ENCODE results near the gene KDR.

Gene KDR

GRCh38 chr4:55082756-55083155 is 42.6 kb downstream of the KDR start:
- TF ChIP-seq, protein P1, sequence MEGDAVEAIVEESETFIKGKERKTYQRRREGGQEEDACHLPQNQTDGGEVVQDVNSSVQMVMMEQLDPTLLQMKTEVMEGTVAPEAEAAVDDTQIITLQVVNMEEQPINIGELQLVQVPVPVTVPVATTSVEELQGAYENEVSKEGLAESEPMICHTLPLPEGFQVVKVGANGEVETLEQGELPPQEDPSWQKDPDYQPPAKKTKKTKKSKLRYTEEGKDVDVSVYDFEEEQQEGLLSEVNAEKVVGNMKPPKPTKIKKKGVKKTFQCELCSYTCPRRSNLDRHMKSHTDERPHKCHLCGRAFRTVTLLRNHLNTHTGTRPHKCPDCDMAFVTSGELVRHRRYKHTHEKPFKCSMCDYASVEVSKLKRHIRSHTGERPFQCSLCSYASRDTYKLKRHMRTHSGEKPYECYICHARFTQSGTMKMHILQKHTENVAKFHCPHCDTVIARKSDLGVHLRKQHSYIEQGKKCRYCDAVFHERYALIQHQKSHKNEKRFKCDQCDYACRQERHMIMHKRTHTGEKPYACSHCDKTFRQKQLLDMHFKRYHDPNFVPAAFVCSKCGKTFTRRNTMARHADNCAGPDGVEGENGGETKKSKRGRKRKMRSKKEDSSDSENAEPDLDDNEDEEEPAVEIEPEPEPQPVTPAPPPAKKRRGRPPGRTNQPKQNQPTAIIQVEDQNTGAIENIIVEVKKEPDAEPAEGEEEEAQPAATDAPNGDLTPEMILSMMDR (IDR thresholded peaks at IDR 0.05; ENCODE audit: low read depth, low read length, missing control alignments), result no peak
- no peak for DNase-seq (ENCODE audit: low read depth)
- no peak overlapping the region for H3K4me3 ChIP-seq (ENCODE audit: low read depth, low read length)

- no peak overlapping the region for H3K4me3 ChIP-seq (ENCODE audit: low read depth, low read length)
- TF ChIP-seq, protein P1 (IDR thresholded peaks at IDR 0.05; ENCODE audit: low read depth, low read length, missing control alignments), result no peak
- no peak for DNase-seq (ENCODE audit: low read depth)
Observed at GRCh38 chr4:55080174-55080865, 45.1 kb downstream of the KDR start.

DNA sequence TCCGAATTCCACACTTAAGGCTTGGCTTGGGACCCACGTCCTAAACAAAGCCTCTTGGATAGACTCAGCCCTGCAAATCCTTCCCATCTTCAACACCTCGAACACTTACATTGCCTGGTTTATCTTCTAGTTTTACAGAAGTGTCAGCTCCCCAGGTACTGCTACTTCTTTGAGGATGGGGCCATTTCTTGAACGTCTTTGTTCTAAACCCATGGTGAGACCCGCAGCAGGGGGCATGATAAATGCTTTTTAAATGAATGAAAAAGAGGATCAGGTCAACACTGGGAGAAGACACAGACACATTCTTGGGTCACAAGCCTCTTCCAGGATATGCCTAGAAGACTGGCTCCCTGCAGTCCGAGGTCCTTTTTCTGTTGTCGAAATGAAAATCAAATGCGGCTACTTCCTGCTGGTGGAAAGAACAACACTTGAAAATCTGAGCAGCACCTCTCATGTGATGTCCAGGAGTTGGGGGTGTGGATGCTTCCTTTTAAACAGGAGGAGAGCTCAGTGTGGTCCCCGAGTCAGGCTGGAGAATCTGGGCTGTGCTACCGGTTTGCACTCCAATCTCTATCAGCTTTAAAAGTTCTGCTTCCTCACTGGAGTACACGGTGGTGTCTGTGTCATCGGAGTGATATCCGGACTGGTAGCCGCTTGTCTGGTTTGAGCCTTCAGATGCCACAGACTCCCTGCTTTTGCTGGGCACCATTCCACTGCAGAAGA is 45.8 kb downstream of the KDR start:
- no peak for DNase-seq (ENCODE audit: low read depth)
- H3K4me3 ChIP-seq (ENCODE audit: low read depth, low read length), result no peak overlapping the region
- TF ChIP-seq, protein P1 (IDR thresholded peaks at IDR 0.05; ENCODE audit: low read depth, low read length, missing control alignments), result no peak

DNA sequence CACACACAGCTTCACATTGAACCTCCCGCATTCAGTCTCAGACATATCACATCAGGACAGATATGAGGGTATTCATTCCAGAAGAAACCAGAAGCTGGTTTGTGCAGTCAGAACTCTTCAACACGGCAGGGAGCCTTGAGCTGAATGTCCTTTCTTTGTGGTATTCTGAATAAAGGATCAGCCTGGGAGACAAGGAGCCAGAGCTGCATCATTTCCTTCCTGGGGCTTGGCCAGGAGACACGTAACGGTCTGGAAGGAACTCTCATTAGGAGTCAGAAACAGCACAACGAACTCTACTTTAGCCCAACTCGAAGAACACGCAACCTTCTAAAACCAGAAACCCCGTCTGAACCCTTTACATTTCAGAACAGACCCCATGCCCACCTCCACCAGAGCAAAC is 46.4 kb downstream of the KDR start:
- TF ChIP-seq, protein P1 (IDR thresholded peaks at IDR 0.05; ENCODE audit: low read depth, low read length, missing control alignments), result no peak
- DNase-seq (ENCODE audit: low read depth), result no peak
- no peak overlapping the region for H3K4me3 ChIP-seq (ENCODE audit: low read depth, low read length)

DNA sequence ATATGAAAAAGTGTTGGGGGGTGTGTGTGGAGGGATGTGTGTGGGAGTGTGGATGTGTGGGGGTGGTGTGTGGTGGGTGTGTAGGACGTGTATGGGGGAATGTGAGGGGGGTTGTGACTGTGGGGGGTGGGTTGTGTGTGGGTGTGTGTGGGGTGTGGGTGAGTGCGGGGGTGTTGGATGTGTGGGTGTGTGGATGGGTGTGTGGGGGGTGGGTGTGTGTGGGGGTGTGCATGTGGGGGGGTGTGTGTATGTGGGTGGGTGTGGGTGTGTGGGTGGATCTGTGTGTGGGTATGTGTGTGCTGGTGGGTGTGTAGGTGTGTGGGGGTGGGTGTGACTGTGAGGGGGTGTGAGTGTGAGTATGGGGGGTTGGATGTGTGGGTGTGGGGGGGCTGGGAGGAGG is 47.8 kb downstream of the KDR start:
- no peak for DNase-seq (ENCODE audit: low read depth)
- TF ChIP-seq, protein P1 (IDR thresholded peaks at IDR 0.05; ENCODE audit: low read depth, low read length, missing control alignments), result no peak
- no peak overlapping the region for H3K4me3 ChIP-seq (ENCODE audit: low read depth, low read length)

DNA sequence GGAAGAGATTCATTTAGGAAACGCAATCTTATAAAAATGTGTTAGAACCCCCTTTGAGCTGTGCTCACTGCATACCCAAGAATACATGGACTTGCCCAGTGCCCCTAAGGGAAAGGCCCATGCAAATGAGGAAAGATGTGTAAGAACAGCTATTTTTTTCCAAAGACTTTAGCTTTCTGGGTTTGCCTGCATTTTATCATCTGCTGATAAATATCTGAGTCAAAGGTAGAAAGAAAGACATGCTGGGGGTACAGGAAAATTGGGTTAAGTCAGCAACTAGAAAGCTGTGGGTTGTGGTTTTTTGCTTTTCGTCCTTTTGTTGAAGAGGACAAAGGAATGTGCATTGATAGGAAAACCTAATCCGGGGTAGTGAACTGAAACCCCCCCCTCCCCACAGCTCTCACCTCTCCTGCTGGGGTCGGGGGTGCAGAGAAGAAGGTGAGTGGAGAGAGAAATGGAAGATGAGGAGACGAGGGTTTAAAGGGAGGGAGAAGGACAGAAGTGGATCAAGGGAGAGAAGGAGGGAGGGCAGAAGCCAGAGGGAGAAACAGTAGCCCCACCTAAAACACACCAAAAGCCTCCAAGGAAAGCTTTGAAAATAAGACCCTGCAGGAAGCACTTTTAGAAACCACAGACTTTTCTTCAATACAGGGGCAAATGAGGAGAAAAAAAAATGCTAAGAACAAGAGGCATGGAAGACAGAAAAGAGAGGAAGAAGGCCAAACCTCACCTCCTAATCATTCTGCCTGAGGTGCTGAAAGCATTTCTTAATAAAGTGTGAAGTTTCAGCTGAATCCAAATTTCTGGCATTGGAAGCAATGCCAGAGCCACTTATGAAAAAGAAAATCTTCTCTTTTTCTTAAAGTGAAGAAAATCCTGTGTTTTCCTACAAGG is 49.3 kb downstream of the KDR start:
- H3K4me3 ChIP-seq (ENCODE audit: low read depth, low read length), result no peak overlapping the region
- no peak for DNase-seq (ENCODE audit: low read depth)
- TF ChIP-seq, protein P1 (IDR thresholded peaks at IDR 0.05; ENCODE audit: low read depth, low read length, missing control alignments), result no peak

Data from GM12864 (cell line).